MM.1S (cell line): ENCODE measurements around the gene SRP54.

Source experiments
- EZH2 ChIP-seq: fragments of 300-600 bp; sonication (generic); optimal IDR thresholded peaks from 2 replicates; pipeline ENCODE3; 2017; ENCODE audit warnings: low read depth, mild to moderate bottlenecking, antibody characterized with exemption, low read length, mixed read lengths
- TF ChIP-seq, protein P1 (sequence below): fragments of 300-600 bp; sonication (generic); IDR thresholded peaks from 2 replicates; pipeline ENCODE4 v1.5.1; 2016; ENCODE audit warnings: antibody characterized with exemption, low read length, mixed read lengths

DNA sequence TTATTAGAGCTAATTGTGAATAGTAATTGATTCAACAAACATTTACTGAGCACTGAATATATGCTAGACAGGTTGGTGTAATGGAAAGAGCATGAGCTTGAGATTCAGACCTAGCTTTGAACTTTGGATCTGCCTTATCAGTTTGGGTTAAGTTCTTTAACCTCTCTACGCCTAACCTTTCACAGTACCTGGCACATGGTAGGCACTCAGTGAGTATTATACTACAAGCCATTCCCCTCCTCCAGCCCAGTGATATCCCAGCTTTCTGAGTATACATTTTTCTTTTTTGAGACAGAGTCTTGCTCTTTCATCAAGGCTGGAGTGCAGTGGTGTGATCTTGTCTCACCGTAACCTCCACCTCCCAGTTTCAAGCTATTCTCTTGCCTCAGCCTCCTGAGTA, 95.3 kb downstream of the SRP54 start:
- TF ChIP-seq, protein P1, sequence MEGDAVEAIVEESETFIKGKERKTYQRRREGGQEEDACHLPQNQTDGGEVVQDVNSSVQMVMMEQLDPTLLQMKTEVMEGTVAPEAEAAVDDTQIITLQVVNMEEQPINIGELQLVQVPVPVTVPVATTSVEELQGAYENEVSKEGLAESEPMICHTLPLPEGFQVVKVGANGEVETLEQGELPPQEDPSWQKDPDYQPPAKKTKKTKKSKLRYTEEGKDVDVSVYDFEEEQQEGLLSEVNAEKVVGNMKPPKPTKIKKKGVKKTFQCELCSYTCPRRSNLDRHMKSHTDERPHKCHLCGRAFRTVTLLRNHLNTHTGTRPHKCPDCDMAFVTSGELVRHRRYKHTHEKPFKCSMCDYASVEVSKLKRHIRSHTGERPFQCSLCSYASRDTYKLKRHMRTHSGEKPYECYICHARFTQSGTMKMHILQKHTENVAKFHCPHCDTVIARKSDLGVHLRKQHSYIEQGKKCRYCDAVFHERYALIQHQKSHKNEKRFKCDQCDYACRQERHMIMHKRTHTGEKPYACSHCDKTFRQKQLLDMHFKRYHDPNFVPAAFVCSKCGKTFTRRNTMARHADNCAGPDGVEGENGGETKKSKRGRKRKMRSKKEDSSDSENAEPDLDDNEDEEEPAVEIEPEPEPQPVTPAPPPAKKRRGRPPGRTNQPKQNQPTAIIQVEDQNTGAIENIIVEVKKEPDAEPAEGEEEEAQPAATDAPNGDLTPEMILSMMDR, result no peak
- no peak for TF ChIP-seq EZH2
